ENCODE measurements around the gene XXYLT1. TPM values are rescaled to one million over a fixed set of nuclear protein-coding genes. Genes with fewer than 3 reads are reported as not detected.

The XXYLT1 gene
- total and polyA plus RNA-seq, 9 donors, result 17.2 to 30.7 (median 23.9) TPM

GRCh38 chr3:195086885-195087284, 184.1 kb downstream of the XXYLT1 start:
- H3K9me3 ChIP-seq (replicated peaks; ENCODE audit: control insufficient read depth, low read depth, low read length), result no peaks in the 10 kb centered on the region
- peaks cover 11% of the 10 kb centered on the region for H3K4me1 ChIP-seq (ENCODE audit: control insufficient read depth, insufficient read depth, low read length)
- DNase-seq, result no peak
- H3K36me3 ChIP-seq (ENCODE audit: control insufficient read depth, insufficient read depth, low read length), result no peaks in the 10 kb centered on the region
- 79% methylated on average over 10 of the region's 13 CpGs for WGBS (ENCODE audit: insufficient coverage)
- H3K4me3 ChIP-seq (ENCODE audit: low read length), result no peak overlapping the region
- no peak overlapping the region for H3K27ac ChIP-seq (ENCODE audit: low read length)
- no peaks in the 10 kb centered on the region for H3K27me3 ChIP-seq (ENCODE audit: control insufficient read depth, insufficient read depth, low read length)

GRCh38 chr3:195086341-195086740, 184.6 kb downstream of the XXYLT1 start:
- Histone ChIP-seq H3K27me3 (ENCODE audit: control insufficient read depth, insufficient read depth, low read length) (no peaks in the 10 kb centered on the region), H3K36me3 (ENCODE audit: control insufficient read depth, insufficient read depth, low read length) (no peaks in the 10 kb centered on the region), H3K9me3 (replicated peaks; ENCODE audit: control insufficient read depth, low read depth, low read length) (no peaks in the 10 kb centered on the region), H3K4me3 (ENCODE audit: low read length) (no peak overlapping the region), H3K27ac (ENCODE audit: low read length) (no peak overlapping the region), H3K4me1 (ENCODE audit: control insufficient read depth, insufficient read depth, low read length) (peaks cover 16% of the 10 kb centered on the region)
- no peak for DNase-seq
- WGBS (ENCODE audit: insufficient coverage), result 87% methylated on average over 1 of the region's 4 CpGs

GRCh38 chr3:195085356-195086130, 185.4 kb downstream of the XXYLT1 start:
- H3K9me3 ChIP-seq (replicated peaks; ENCODE audit: control insufficient read depth, low read depth, low read length), result no peaks in the 10 kb centered on the region
- 90% methylated on average over 16 of the region's 21 CpGs for WGBS (ENCODE audit: insufficient coverage)
- no peaks in the 10 kb centered on the region for H3K27me3 ChIP-seq (ENCODE audit: control insufficient read depth, insufficient read depth, low read length)
- peaks cover 24% of the 10 kb centered on the region for H3K4me1 ChIP-seq (ENCODE audit: control insufficient read depth, insufficient read depth, low read length)
- H3K27ac ChIP-seq (ENCODE audit: low read length), result no peak overlapping the region
- H3K4me3 ChIP-seq (ENCODE audit: low read length), result no peak overlapping the region
- no peaks in the 10 kb centered on the region for H3K36me3 ChIP-seq (ENCODE audit: control insufficient read depth, insufficient read depth, low read length)
- no peak for DNase-seq

- Histone ChIP-seq H3K36me3 (ENCODE audit: control insufficient read depth, insufficient read depth, low read length) (no peaks in the 10 kb centered on the region), H3K4me1 (ENCODE audit: control insufficient read depth, insufficient read depth, low read length) (peaks cover 32% of the 10 kb centered on the region), H3K27ac (ENCODE audit: low read length) (no peak overlapping the region), H3K4me3 (ENCODE audit: low read length) (no peak overlapping the region), H3K9me3 (replicated peaks; ENCODE audit: control insufficient read depth, low read depth, low read length) (no peaks in the 10 kb centered on the region), H3K27me3 (ENCODE audit: control insufficient read depth, insufficient read depth, low read length) (no peaks in the 10 kb centered on the region)
- WGBS (ENCODE audit: insufficient coverage), result 73% methylated on average over 3 of the region's 5 CpGs
- DNase-seq, result no peak
Measured at GRCh38 chr3:195084746-195085145, 186.2 kb downstream of the XXYLT1 start.

GRCh38 chr3:195083659-195084058, 187.3 kb downstream of the XXYLT1 start:
- no peak overlapping the region for H3K4me3 ChIP-seq (ENCODE audit: low read length)
- H3K27me3 ChIP-seq (ENCODE audit: control insufficient read depth, insufficient read depth, low read length), result no peaks in the 10 kb centered on the region
- no peak overlapping the region for H3K27ac ChIP-seq (ENCODE audit: low read length)
- 96% methylated on average over 13 of the region's 15 CpGs for WGBS (ENCODE audit: insufficient coverage)
- H3K36me3 ChIP-seq (ENCODE audit: control insufficient read depth, insufficient read depth, low read length), result no peaks in the 10 kb centered on the region
- peaks cover 43% of the 10 kb centered on the region for H3K4me1 ChIP-seq (ENCODE audit: control insufficient read depth, insufficient read depth, low read length)
- no peaks in the 10 kb centered on the region for H3K9me3 ChIP-seq (replicated peaks; ENCODE audit: control insufficient read depth, low read depth, low read length)
- DNase-seq, result no peak

GRCh38 chr3:195082811-195083210, 188.1 kb downstream of the XXYLT1 start:
- 84% methylated on average over 10 of the region's 10 CpGs for WGBS (ENCODE audit: insufficient coverage)
- H3K9me3 ChIP-seq (replicated peaks; ENCODE audit: control insufficient read depth, low read depth, low read length), result no peaks in the 10 kb centered on the region
- H3K36me3 ChIP-seq (ENCODE audit: control insufficient read depth, insufficient read depth, low read length), result no peaks in the 10 kb centered on the region
- no peak overlapping the region for H3K27ac ChIP-seq (ENCODE audit: low read length)
- no peak overlapping the region for H3K4me3 ChIP-seq (ENCODE audit: low read length)
- H3K4me1 ChIP-seq (ENCODE audit: control insufficient read depth, insufficient read depth, low read length), result peaks cover 50% of the 10 kb centered on the region
- H3K27me3 ChIP-seq (ENCODE audit: control insufficient read depth, insufficient read depth, low read length), result no peaks in the 10 kb centered on the region
- DNase-seq, result no peak

GRCh38 chr3:195081242-195081963, 189.6 kb downstream of the XXYLT1 start:
- Histone ChIP-seq H3K27ac (ENCODE audit: low read length) (peak overlapping the region; percentile 55), H3K4me1 (ENCODE audit: control insufficient read depth, insufficient read depth, low read length) (peaks cover 52% of the 10 kb centered on the region), H3K27me3 (ENCODE audit: control insufficient read depth, insufficient read depth, low read length) (no peaks in the 10 kb centered on the region), H3K4me3 (ENCODE audit: low read length) (no peak overlapping the region), H3K9me3 (replicated peaks; ENCODE audit: control insufficient read depth, low read depth, low read length) (no peaks in the 10 kb centered on the region), H3K36me3 (ENCODE audit: control insufficient read depth, insufficient read depth, low read length) (no peaks in the 10 kb centered on the region)
- no peak for DNase-seq
- WGBS (ENCODE audit: insufficient coverage), result 70% methylated on average over 6 of the region's 12 CpGs

GRCh38 chr3:195080571-195081151, 190.3 kb downstream of the XXYLT1 start:
- Histone ChIP-seq H3K27me3 (ENCODE audit: control insufficient read depth, insufficient read depth, low read length) (no peaks in the 10 kb centered on the region), H3K4me1 (ENCODE audit: control insufficient read depth, insufficient read depth, low read length) (peaks cover 55% of the 10 kb centered on the region), H3K27ac (ENCODE audit: low read length) (peak overlapping the region; percentile 55), H3K36me3 (ENCODE audit: control insufficient read depth, insufficient read depth, low read length) (no peaks in the 10 kb centered on the region), H3K9me3 (replicated peaks; ENCODE audit: control insufficient read depth, low read depth, low read length) (no peaks in the 10 kb centered on the region), H3K4me3 (ENCODE audit: low read length) (no peak overlapping the region)
- WGBS (ENCODE audit: insufficient coverage), result 73% methylated on average over 12 of the region's 16 CpGs
- DNase-seq, result peak; percentile 43

GRCh38 chr3:195080125-195080524, 190.8 kb downstream of the XXYLT1 start:
- Histone ChIP-seq H3K4me3 (ENCODE audit: low read length) (no peak overlapping the region), H3K27ac (ENCODE audit: low read length) (peak overlapping the region; percentile 51), H3K4me1 (ENCODE audit: control insufficient read depth, insufficient read depth, low read length) (peaks cover 56% of the 10 kb centered on the region), H3K9me3 (replicated peaks; ENCODE audit: control insufficient read depth, low read depth, low read length) (no peaks in the 10 kb centered on the region), H3K36me3 (ENCODE audit: control insufficient read depth, insufficient read depth, low read length) (no peaks in the 10 kb centered on the region), H3K27me3 (ENCODE audit: control insufficient read depth, insufficient read depth, low read length) (no peaks in the 10 kb centered on the region)
- WGBS (ENCODE audit: insufficient coverage), result 72% methylated on average over 2 of the region's 3 CpGs
- no peak for DNase-seq

GRCh38 chr3:195079636-195080035, 191.3 kb downstream of the XXYLT1 start:
- H3K36me3 ChIP-seq (ENCODE audit: control insufficient read depth, insufficient read depth, low read length), result no peaks in the 10 kb centered on the region
- no peaks in the 10 kb centered on the region for H3K9me3 ChIP-seq (replicated peaks; ENCODE audit: control insufficient read depth, low read depth, low read length)
- H3K4me3 ChIP-seq (ENCODE audit: low read length), result no peak overlapping the region
- peaks cover 55% of the 10 kb centered on the region for H3K4me1 ChIP-seq (ENCODE audit: control insufficient read depth, insufficient read depth, low read length)
- whole genome bisulfite sequencing (ENCODE audit: insufficient coverage), result 67% methylated on average over 5 of the region's 5 CpGs
- no peak for DNase-seq
- H3K27ac ChIP-seq (ENCODE audit: low read length), result no peak overlapping the region
- no peaks in the 10 kb centered on the region for H3K27me3 ChIP-seq (ENCODE audit: control insufficient read depth, insufficient read depth, low read length)

All from muscle of leg (tissue), 11 donors.